Globus pallidus (tissue), 1 donor: ENCODE data around the gene BPIFB3.
"Not testable (repeated sequence)": the region's sequence is repeated elsewhere in the genome, so short reads cannot be mapped to it uniquely, and the experiment has no call there.

Experiments used
- DNase-seq: peaks from one replicate; pipeline ENCODE4 v3.0.0-alpha.2; 2015; ENCODE audit warnings: low spot score

The BPIFB3 gene

GRCh38 chr20:33028875-33029274 lies 24.8 kb upstream of the BPIFB3 start:
- no peak for DNase-seq

- DNase-seq: no peak
Measured at GRCh38 chr20:33030076-33030475, 23.6 kb upstream of the BPIFB3 start.

- DNase-seq: no peak
Measured at GRCh38 chr20:33030569-33030968, 23.1 kb upstream of the BPIFB3 start.

GRCh38 chr20:33031531-33031930 lies 22.2 kb upstream of the BPIFB3 start, which contains the start of gene BPIFB6:
Gene BPIFB6, plus strand, starts transcription at chr20:33031648. Its CDS starts 0 bp downstream, at chr20:33031648.
- DNase-seq: no peak

- DNase-seq: no peak
Measured at GRCh38 chr20:33032555-33032954, 21.1 kb upstream of the BPIFB3 start.

- DNase-seq: no peak
Measured at GRCh38 chr20:33033381-33033780, 20.3 kb upstream of the BPIFB3 start.

- DNase-seq: no peak
Measured at GRCh38 chr20:33034115-33034514, 19.6 kb upstream of the BPIFB3 start.

GRCh38 chr20:33034901-33035492 lies 18.7 kb upstream of the BPIFB3 start:
- no peak for DNase-seq

GRCh38 chr20:33037456-33037855 lies 16.2 kb upstream of the BPIFB3 start:
- no peak for DNase-seq

GRCh38 chr20:33038243-33038642 lies 15.5 kb upstream of the BPIFB3 start:
- DNase-seq: no peak

GRCh38 chr20:33042430-33042829 lies 11.3 kb upstream of the BPIFB3 start:
- DNase-seq: no peak

- DNase-seq: no peak
Measured at GRCh38 chr20:33042983-33043730, 10.5 kb upstream of the BPIFB3 start.

- no peak for DNase-seq
Measured at GRCh38 chr20:33043731-33044181, 9.9 kb upstream of the BPIFB3 start.

- not testable (repeated sequence) for DNase-seq
Measured at GRCh38 chr20:33045129-33045721, 8.5 kb upstream of the BPIFB3 start.

GRCh38 chr20:33046412-33046811 lies 7.3 kb upstream of the BPIFB3 start:
- DNase-seq: no peak

- DNase-seq: no peak
Measured at GRCh38 chr20:33051333-33051732, 2.4 kb upstream of the BPIFB3 start.

- DNase-seq: no peak
Measured at GRCh38 chr20:33054381-33054780, 678 bp downstream of the BPIFB3 start.

- no peak for DNase-seq
Measured at GRCh38 chr20:33054791-33055190, 1.1 kb downstream of the BPIFB3 start.

GRCh38 chr20:33059136-33059535 lies 5.4 kb downstream of the BPIFB3 start:
- DNase-seq: no peak

- no peak for DNase-seq
Measured at GRCh38 chr20:33059741-33060390, 6.2 kb downstream of the BPIFB3 start.

- no peak for DNase-seq
Measured at GRCh38 chr20:33061658-33062028, 7.9 kb downstream of the BPIFB3 start.

GRCh38 chr20:33062105-33062824 lies 8.6 kb downstream of the BPIFB3 start:
- no peak for DNase-seq
